ENCODE data around the gene P2RY11.

GRCh38 chr19:10104665-10105508 is 6.6 kb upstream of the P2RY11 start:
- TF ChIP-seq CTCF (IDR thresholded peaks at IDR 0.05; ENCODE audit: poor library complexity): no peak
- no peak for TF ChIP-seq EZH2 (IDR thresholded peaks at IDR 0.05; ENCODE audit: borderline replicate concordance)
